Lower lobe of right lung (tissue), 2 donors: ENCODE results near the gene DGCR6L. TPM values are rescaled to one million over a fixed set of nuclear protein-coding genes. Genes with fewer than 3 reads are reported as not detected.

ENCODE experiments used
- ATAC-seq, 2 donors: fragments of 200-7000 bp; cut with Tn5 transposase; one replicate each; pipeline ENCODE4 v1.9.1; 2020 to 2022; ENCODE audit warnings: mild to moderate bottlenecking in 2 of 2, moderate library complexity in 2 of 2
- DNase-seq: peaks from one replicate; pipeline ENCODE4 v3.0.0-alpha.2; 2020
- H3K27ac ChIP-seq: fragments of 200-600 bp; one replicate; pipeline ENCODE4 v1.8.0; 2022
- H3K27me3 ChIP-seq: fragments of 200-600 bp; one replicate; pipeline ENCODE4 v1.8.0; 2022; ENCODE audit warnings: low read depth
- H3K36me3 ChIP-seq: fragments of 200-600 bp; one replicate; pipeline ENCODE4 v1.8.0; 2022; ENCODE audit warnings: mild to moderate bottlenecking
- H3K4me1 ChIP-seq: fragments of 200-600 bp; one replicate; pipeline ENCODE4 v1.8.0; 2022
- H3K4me3 ChIP-seq: fragments of 200-600 bp; one replicate; pipeline ENCODE4 v1.8.0; 2022; ENCODE audit warnings: mild to moderate bottlenecking
- H3K9me3 ChIP-seq: fragments of 200-600 bp; one replicate; pipeline ENCODE4 v1.8.0; 2022
- intact Hi-C: fragments of 100-400 bp; cut with DNase I; formaldehyde crosslinking; loops from one replicate; pipeline ENCODE4 v1.11.0; 2022
- total RNA-seq: library from RNA; stranded (reverse); fragmentation: NEBNext Ultra II Directional; extraction: Animal tissue kit (Norgen Biotek cat#: 25700); gene quantifications from one replicate; pipeline ENCODE4 v1.2.1, GENCODE V29; 2021
- TF ChIP-seq, protein P1 (sequence below): fragments of 200-600 bp; IDR thresholded peaks from one replicate; pipeline ENCODE4 v1.8.0; 2022; ENCODE audit warnings: antibody characterized with exemption, mild to moderate bottlenecking
- donor health status: DM: no; HTN: yes; CAD: no; lungs with severe emphysema.

The DGCR6L gene
- total RNA-seq, 1 donor from 2014 or later: 31.1 TPM

DNA sequence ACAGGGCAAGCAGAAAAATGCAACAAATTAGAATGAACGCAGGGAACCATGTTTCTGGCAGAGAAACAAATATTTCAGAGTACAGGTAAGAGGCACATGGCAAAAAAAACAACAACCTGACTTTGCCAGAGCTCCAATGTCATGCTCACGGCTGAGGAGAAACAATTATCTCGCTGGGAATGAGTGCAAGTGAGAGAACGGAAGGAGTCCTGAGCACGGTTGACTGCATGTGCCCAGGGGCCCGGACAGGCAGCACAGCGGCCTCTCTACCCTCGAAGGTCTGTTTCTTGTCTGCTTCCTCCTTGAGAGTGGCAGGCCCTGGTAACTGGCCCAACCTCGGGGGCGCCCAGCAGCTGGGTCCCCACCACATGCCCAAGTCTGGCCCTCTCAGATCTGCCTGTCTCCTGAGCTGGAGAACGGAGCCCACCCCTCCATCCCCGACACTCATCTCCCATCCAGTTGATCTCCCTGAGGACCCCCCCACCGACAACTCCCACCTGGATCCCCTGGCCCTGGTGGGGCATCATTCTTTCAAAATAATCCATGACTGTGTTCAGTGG lies 27.1 kb downstream of the DGCR6L start:
- Histone ChIP-seq H3K36me3 (no peaks in the 10 kb centered on the region), H3K4me3 (no peak overlapping the region), H3K9me3 (no peaks in the 10 kb centered on the region), H3K27ac (no peak overlapping the region), H3K27me3 (peaks cover 6% of the 10 kb centered on the region), H3K4me1 (no peaks in the 10 kb centered on the region)
- DNase-seq: no peak
- TF ChIP-seq, protein P1, sequence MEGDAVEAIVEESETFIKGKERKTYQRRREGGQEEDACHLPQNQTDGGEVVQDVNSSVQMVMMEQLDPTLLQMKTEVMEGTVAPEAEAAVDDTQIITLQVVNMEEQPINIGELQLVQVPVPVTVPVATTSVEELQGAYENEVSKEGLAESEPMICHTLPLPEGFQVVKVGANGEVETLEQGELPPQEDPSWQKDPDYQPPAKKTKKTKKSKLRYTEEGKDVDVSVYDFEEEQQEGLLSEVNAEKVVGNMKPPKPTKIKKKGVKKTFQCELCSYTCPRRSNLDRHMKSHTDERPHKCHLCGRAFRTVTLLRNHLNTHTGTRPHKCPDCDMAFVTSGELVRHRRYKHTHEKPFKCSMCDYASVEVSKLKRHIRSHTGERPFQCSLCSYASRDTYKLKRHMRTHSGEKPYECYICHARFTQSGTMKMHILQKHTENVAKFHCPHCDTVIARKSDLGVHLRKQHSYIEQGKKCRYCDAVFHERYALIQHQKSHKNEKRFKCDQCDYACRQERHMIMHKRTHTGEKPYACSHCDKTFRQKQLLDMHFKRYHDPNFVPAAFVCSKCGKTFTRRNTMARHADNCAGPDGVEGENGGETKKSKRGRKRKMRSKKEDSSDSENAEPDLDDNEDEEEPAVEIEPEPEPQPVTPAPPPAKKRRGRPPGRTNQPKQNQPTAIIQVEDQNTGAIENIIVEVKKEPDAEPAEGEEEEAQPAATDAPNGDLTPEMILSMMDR: no peak
- ATAC-seq: no peak
- intact Hi-C loops: no loop called here

DNA sequence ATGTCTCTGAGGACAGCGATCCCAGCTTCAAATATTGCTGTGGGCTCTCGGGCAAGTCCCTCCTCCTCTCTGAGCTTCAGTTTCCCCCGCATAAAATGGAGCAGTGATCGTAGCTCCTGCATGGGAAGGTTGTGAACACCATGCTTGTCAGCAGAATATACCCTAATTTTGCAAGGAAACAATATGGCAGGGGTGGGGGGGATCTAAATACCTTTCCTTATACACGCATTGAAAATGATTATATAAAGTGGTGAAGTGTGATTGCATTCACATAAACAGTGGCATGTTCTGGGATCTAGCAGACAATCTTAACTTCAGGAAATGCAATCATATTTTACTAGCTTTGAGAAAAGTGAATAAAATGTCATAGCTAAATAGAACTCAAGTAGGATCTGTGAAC lies 27.8 kb downstream of the DGCR6L start:
- Histone ChIP-seq H3K36me3 (no peaks in the 10 kb centered on the region), H3K27ac (no peak overlapping the region), H3K9me3 (no peaks in the 10 kb centered on the region), H3K4me1 (no peaks in the 10 kb centered on the region), H3K4me3 (no peak overlapping the region), H3K27me3 (peaks cover 6% of the 10 kb centered on the region)
- DNase-seq (no peak), ATAC-seq (no peak)
- TF ChIP-seq, protein P1: no peak
- intact Hi-C loops: no loop called here

DNA sequence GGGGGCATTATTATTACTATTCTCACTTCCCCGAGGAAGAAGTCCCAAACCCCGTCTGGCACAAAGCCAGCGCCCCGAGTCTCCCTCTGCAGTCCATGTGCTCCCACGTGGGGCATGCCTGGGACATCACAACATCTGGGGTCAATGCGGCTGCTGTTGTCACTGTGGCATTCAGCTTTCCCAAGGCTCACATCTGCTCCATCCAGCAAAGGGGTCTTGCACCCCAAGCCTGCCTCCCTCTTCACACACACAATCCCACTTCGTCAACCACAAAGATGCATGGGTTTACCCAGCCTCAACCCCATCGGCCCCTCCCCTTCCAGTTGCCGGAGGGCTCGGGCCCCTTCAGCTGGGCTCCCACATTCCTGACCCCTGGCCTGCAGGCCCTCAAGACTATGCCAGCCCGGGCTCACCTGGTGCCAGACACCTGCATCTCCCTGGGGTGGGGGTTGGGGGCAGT lies 28.2 kb downstream of the DGCR6L start:
- no peak for ATAC-seq
- intact Hi-C loops: no loop called here

GRCh38 chr22:20291249-20291586 lies 28.6 kb downstream of the DGCR6L start:
- no peak for DNase-seq
- intact Hi-C loops: no loop called here
- ATAC-seq: no peak
- no peaks in the 10 kb centered on the region for H3K36me3 ChIP-seq
- no peak overlapping the region for H3K4me3 ChIP-seq
- TF ChIP-seq, protein P1: no peak
- no peaks in the 10 kb centered on the region for H3K4me1 ChIP-seq
- H3K27me3 ChIP-seq: peaks cover 6% of the 10 kb centered on the region
- no peaks in the 10 kb centered on the region for H3K9me3 ChIP-seq
- no peak overlapping the region for H3K27ac ChIP-seq

More for the DNA sequence above, 28.2 kb downstream of the DGCR6L start:
- peaks cover 6% of the 10 kb centered on the region for H3K27me3 ChIP-seq
- no peaks in the 10 kb centered on the region for H3K4me1 ChIP-seq
- no peak for DNase-seq
- no peaks in the 10 kb centered on the region for H3K9me3 ChIP-seq
- TF ChIP-seq, protein P1: no peak
- no peak overlapping the region for H3K27ac ChIP-seq
- no peak overlapping the region for H3K4me3 ChIP-seq
- H3K36me3 ChIP-seq: no peaks in the 10 kb centered on the region

GRCh38 chr22:20290578-20291248 lies 29.1 kb downstream of the DGCR6L start:
- intact Hi-C loops: no loop called here
- Histone ChIP-seq H3K4me1 (no peaks in the 10 kb centered on the region), H3K27ac (no peak overlapping the region), H3K36me3 (no peaks in the 10 kb centered on the region), H3K9me3 (no peaks in the 10 kb centered on the region), H3K4me3 (no peak overlapping the region), H3K27me3 (peaks cover 6% of the 10 kb centered on the region)
- TF ChIP-seq, protein P1: no peak
- DNase-seq: no peak
- ATAC-seq: no peak
